ENCODE measurements around the gene TRIM63. TPM values are rescaled to one million over a fixed set of nuclear protein-coding genes. Genes with fewer than 3 reads are reported as not detected.

TRIM63 gene
- polyA plus RNA-seq, 4 donors, result 0.07 to 0.98 (median 0.75) TPM

- no peak for DNase-seq (ENCODE audit: low read depth in 4 of 4, low spot score in 3 of 4)
Measured at GRCh38 chr1:26059906-26060305, 7.5 kb downstream of the TRIM63 start.

GRCh38 chr1:26058052-26058595 is 9.3 kb downstream of the TRIM63 start:
- no peak for DNase-seq (ENCODE audit: low read depth in 4 of 4, low spot score in 3 of 4)

GRCh38 chr1:26057189-26057588 is 10.2 kb downstream of the TRIM63 start:
- DNase-seq (ENCODE audit: low read depth in 4 of 4, low spot score in 3 of 4), result no peak

- no peak for DNase-seq (ENCODE audit: low read depth in 4 of 4, low spot score in 3 of 4)
Measured at GRCh38 chr1:26055041-26055440, 12.4 kb downstream of the TRIM63 start.

- no peak for DNase-seq (ENCODE audit: low read depth in 4 of 4, low spot score in 3 of 4)
Measured at GRCh38 chr1:26053718-26054560, 13.5 kb downstream of the TRIM63 start.

- no peak for DNase-seq (ENCODE audit: low read depth in 4 of 4, low spot score in 3 of 4)
Measured at GRCh38 chr1:26050248-26050640, 17.2 kb downstream of the TRIM63 start.

- no peak for DNase-seq (ENCODE audit: low read depth in 4 of 4, low spot score in 3 of 4)
Measured at GRCh38 chr1:26049531-26050247, 17.7 kb downstream of the TRIM63 start.

GRCh38 chr1:26047278-26047874 is 20.1 kb downstream of the TRIM63 start:
- DNase-seq (ENCODE audit: low read depth in 4 of 4, low spot score in 3 of 4), result no peak

GRCh38 chr1:26046246-26047095 is 21.0 kb downstream of the TRIM63 start:
- no peak for DNase-seq (ENCODE audit: low read depth in 4 of 4, low spot score in 3 of 4)

- no peak for DNase-seq (ENCODE audit: low read depth in 4 of 4, low spot score in 3 of 4)
Measured at GRCh38 chr1:26045722-26046245, 21.6 kb downstream of the TRIM63 start, which contains the start of gene SLC30A2. Gene SLC30A2, minus strand, starts transcription at chr1:26046118. Its CDS starts 222 bp downstream, at chr1:26045896.

- DNase-seq (ENCODE audit: low read depth in 4 of 4, low spot score in 3 of 4), result no peak
Measured at GRCh38 chr1:26044971-26045721, 22.3 kb downstream of the TRIM63 start.

GRCh38 chr1:26044414-26044813 is 23.0 kb downstream of the TRIM63 start:
- DNase-seq (ENCODE audit: low read depth in 4 of 4, low spot score in 3 of 4), result no peak

GRCh38 chr1:26043765-26044164 is 23.7 kb downstream of the TRIM63 start:
- no peak for DNase-seq (ENCODE audit: low read depth in 4 of 4, low spot score in 3 of 4)

GRCh38 chr1:26041978-26042377 is 25.5 kb downstream of the TRIM63 start:
- DNase-seq (ENCODE audit: low read depth in 4 of 4, low spot score in 3 of 4), result no peak

GRCh38 chr1:26041401-26041800 is 26.0 kb downstream of the TRIM63 start:
- no peak for DNase-seq (ENCODE audit: low read depth in 4 of 4, low spot score in 3 of 4)

GRCh38 chr1:26038904-26039303 is 28.5 kb downstream of the TRIM63 start:
- no peak for DNase-seq (ENCODE audit: low read depth in 4 of 4, low spot score in 3 of 4)

- DNase-seq (ENCODE audit: low read depth in 4 of 4, low spot score in 3 of 4), result no peak
Measured at GRCh38 chr1:26038477-26038876, 29.0 kb downstream of the TRIM63 start.

GRCh38 chr1:26037904-26038303 is 29.5 kb downstream of the TRIM63 start:
- DNase-seq (ENCODE audit: low read depth in 4 of 4, low spot score in 3 of 4), result no peak

- no peak for DNase-seq (ENCODE audit: low read depth in 4 of 4, low spot score in 3 of 4)
Measured at GRCh38 chr1:26036756-26037281, 30.6 kb downstream of the TRIM63 start.
